GM12878 (cell line): ENCODE results near the gene CLEC19A. TPM values are rescaled to one million over a fixed set of nuclear protein-coding genes. Genes with fewer than 3 reads are reported as not detected.

Source experiments
- CEBPB ChIP-seq, 2 experiments: fragments of 150-350 bp in 1 of 2; IDR thresholded peaks; 2 replicates each; pipeline ENCODE4 v1.6.1; 2012 to 2014; ENCODE audit warnings: low read depth in 2 of 2, low read length in 2 of 2, borderline replicate concordance in 1 of 2, inconsistent platforms in 1 of 2
- CREB1 ChIP-seq: IDR thresholded peaks from 2 replicates; pipeline ENCODE4 v1.6.1; 2012; ENCODE audit warnings: low read depth, mild to moderate bottlenecking, inconsistent platforms
- CTCF ChIP-seq, 3 experiments: IDR thresholded peaks in 2 of 3; conservative IDR thresholded peaks in 1 of 3; 2 replicates each; pipeline ENCODE4 v1.5.1; 2011; ENCODE audit warnings: low read depth in 3 of 3, low read length in 3 of 3, mild to moderate bottlenecking in 3 of 3, control low read depth in 2 of 3, moderate library complexity in 2 of 3, inconsistent platforms in 1 of 3, mixed read lengths in 1 of 3; ENCODE audit not compliant: control insufficient read depth in 2 of 3, insufficient read depth in 1 of 3; ENCODE audit errors: extremely low read depth in 1 of 3
- E2F8 ChIP-seq: fragments of 450-650 bp; IDR thresholded peaks from 2 replicates; pipeline ENCODE4 v1.6.1; 2018; ENCODE audit warnings: mild to moderate bottlenecking, low read depth, moderate library complexity; ENCODE audit not compliant: partially characterized antibody
- ETV6 ChIP-seq, 2 experiments: fragments of 450-650 bp in 1 of 2; IDR thresholded peaks in 1 of 2; conservative IDR thresholded peaks in 1 of 2; 2 replicates each; pipeline ENCODE4 v1.6.1; 2014; ENCODE audit warnings: antibody characterized with exemption in 1 of 2, borderline replicate concordance in 1 of 2, low read depth in 1 of 2, mild to moderate bottlenecking in 1 of 2, moderate library complexity in 1 of 2
- KDM1A ChIP-seq: fragments of 200-600 bp; sonication (generic); IDR thresholded peaks from 2 replicates; pipeline ENCODE4 v1.6.1; 2016; ENCODE audit warnings: borderline replicate concordance
- POLR2AphosphoS2 ChIP-seq: IDR thresholded peaks from 2 replicates; pipeline ENCODE4 v1.6.1; 2011; ENCODE audit warnings: low read depth, mild to moderate bottlenecking, low read length, improper control_type of control experiment, moderate library complexity
- RELA ChIP-seq: fragments of 450-650 bp; IDR thresholded peaks from 2 replicates; pipeline ENCODE4 v1.8.0; 2014; ENCODE audit warnings: borderline replicate concordance; ENCODE audit not compliant: partially characterized antibody
- SMAD1 ChIP-seq: fragments of 450-650 bp; IDR thresholded peaks from 2 replicates; pipeline ENCODE4 v1.6.1; 2018; ENCODE audit warnings: mild to moderate bottlenecking, low read depth; ENCODE audit not compliant: partially characterized antibody
- TARDBP ChIP-seq: IDR thresholded peaks from 2 replicates; pipeline ENCODE4 v1.6.1; 2016; ENCODE audit warnings: borderline replicate concordance
- TCF3 ChIP-seq: IDR thresholded peaks from 2 replicates; pipeline ENCODE4 v1.6.1; 2012; ENCODE audit warnings: low read depth, mild to moderate bottlenecking, low read length, borderline replicate concordance; ENCODE audit not compliant: insufficient read depth
- ZNF207 ChIP-seq: fragments of 450-650 bp; IDR thresholded peaks from 2 replicates; pipeline ENCODE4 v1.6.1; 2014; ENCODE audit warnings: antibody characterized with exemption, mild to moderate bottlenecking, borderline replicate concordance
- ZNF687 ChIP-seq: fragments of 450-650 bp; IDR thresholded peaks from 2 replicates; pipeline ENCODE4 v1.6.1; 2017; ENCODE audit warnings: mild to moderate bottlenecking, moderate library complexity
- ZSCAN29 ChIP-seq: fragments of 450-650 bp; IDR thresholded peaks from 2 replicates; pipeline ENCODE4 v1.6.1; 2017; ENCODE audit warnings: mild to moderate bottlenecking, moderate library complexity
- polyA plus RNA-seq, 11 experiments: library from polyadenylated mRNA; depleted of rRNA in 4 of 11; unstranded in 6 of 11; stranded (reverse) in 5 of 11; fragments of >200 nt; fragmentation: Nextera tagmentation in 4 of 11; fragmentation: Illumina TruSeq in 1 of 11; extraction: Ambion mirVana in 4 of 11; extraction: Trizol in 1 of 11; gene quantifications; 1 replicate in 1 of 11; 2 replicates in 10 of 11; pipeline versions ENCODE4 v1.2.1 to v1.2.3, GENCODE V29; 2011 to 2016; ENCODE audit warnings: inconsistent platforms in 2 of 11, missing spikeins in 2 of 11, low read depth in 1 of 11
- total RNA-seq, 4 experiments: library from RNA; depleted of rRNA in 3 of 4; stranded (reverse); fragments of >200 nt in 3 of 4; fragmentation: Illumina TruSeq in 1 of 4; extraction: Trizol in 1 of 4; gene quantifications; 2 replicates each; pipeline versions ENCODE4 v1.2.1 to v1.2.3, GENCODE V29; 2013 to 2021

The CLEC19A gene
- total and polyA plus RNA-seq, 10 of the 15 experiments (the other 5 are each of a cell fraction or from before 2014, with no cell fraction given): 0.03 TPM; not detected in 8

GRCh38 chr16:19354371-19354770 lies 68.8 kb downstream of the CLEC19A start (continued):
- TF ChIP-seq ZNF687 (no peak), POLR2AphosphoS2 (no peak), E2F8 (no peak), CTCF (IDR thresholded peaks at IDR 0.05 in 2 of 3, conservative IDR thresholded peaks at IDR 0.05 in 1 of 3; ENCODE audit: control insufficient read depth in 2 of 3, extremely low read depth in 1 of 3, insufficient read depth in 1 of 3, low read depth in 3 of 3, low read length in 3 of 3) (no peak), CEBPB (IDR thresholded peaks at IDR 0.05; ENCODE audit: borderline replicate concordance in 1 of 2, low read depth in 2 of 2, low read length in 2 of 2) (no peak), ETV6 (conservative IDR thresholded peaks at IDR 0.05 in 1 of 2, IDR thresholded peaks at IDR 0.05 in 1 of 2; ENCODE audit: borderline replicate concordance in 1 of 2, low read depth in 1 of 2) (no peak), TARDBP (no peak), ZNF207 (no peak), RELA (no peak), SMAD1 (no peak), CREB1 (no peak), ZSCAN29 (no peak), KDM1A (no peak), TCF3 (no peak)
